DMS 273 treated with DMSO at 0.1 percent for 48 hours (cell line): ENCODE results near the gene TMEM106C.

ENCODE experiments used
- DNase-seq: peaks from one replicate; lab custom pipeline; 2025; lab: John Stamatoyannopoulos, UW

TMEM106C gene

GRCh38 chr12:48016373-48017020 lies 53.1 kb downstream of the TMEM106C start:
- DNase-seq, result no peak

- no peak for DNase-seq
Measured at GRCh38 chr12:48017496-48017895, 54.1 kb downstream of the TMEM106C start.

GRCh38 chr12:48017921-48018617 lies 54.7 kb downstream of the TMEM106C start:
- DNase-seq, result no peak
